ENCODE results near the gene ZNF124.

GRCh38 chr1:247112479-247112781 lies 59.4 kb downstream of the ZNF124 start:
- TF ChIP-seq POLR2A (IDR thresholded peaks at IDR 0.05; ENCODE audit: extremely low read depth, insufficient read length), result no peak
- TF ChIP-seq CTCF (IDR thresholded peaks at IDR 0.05; ENCODE audit: low read depth, low read length), result no peak
- no peak for TF ChIP-seq MAX (IDR thresholded peaks at IDR 0.05; ENCODE audit: low read depth, low read length)
